Muscle layer of colon (tissue), 2 donors: Measurements from ENCODE around the gene HAND1.

Experiments used
- H3K27ac ChIP-seq: one replicate; pipeline ENCODE4 v1.7.0; 2013; ENCODE audit warnings: low read depth, mild to moderate bottlenecking, low read length, moderate library complexity
- H3K27me3 ChIP-seq, 2 donors: one replicate each; pipeline ENCODE4 v1.7.0; 2013; ENCODE audit warnings: low read length in 2 of 2, mild to moderate bottlenecking in 2 of 2; ENCODE audit not compliant: insufficient read depth in 2 of 2, control insufficient read depth in 1 of 2
- H3K36me3 ChIP-seq: one replicate; pipeline ENCODE4 v1.7.0; 2013; ENCODE audit warnings: mild to moderate bottlenecking, low read length; ENCODE audit not compliant: insufficient read depth
- H3K4me1 ChIP-seq: one replicate; pipeline ENCODE4 v1.7.0; 2013; ENCODE audit warnings: mild to moderate bottlenecking, low read length; ENCODE audit not compliant: insufficient read depth
- H3K4me3 ChIP-seq, 2 donors: one replicate each; pipeline ENCODE4 v1.7.0; 2013; ENCODE audit warnings: low read length in 2 of 2, low read depth in 1 of 2, mild to moderate bottlenecking in 1 of 2, moderate library complexity in 1 of 2
- H3K9ac ChIP-seq: one replicate; pipeline ENCODE4 v1.7.0; 2013; ENCODE audit warnings: low read length
- H3K9me3 ChIP-seq: one replicate; pipeline ENCODE4 v1.7.0; 2013; ENCODE audit warnings: mild to moderate bottlenecking, low read length
- donor health status: abdominal sarcoma.
- donor health status: Adenocarcinoma of cecum.

Gene HAND1

GRCh38 chr5:154467655-154468354 lies 10.2 kb downstream of the HAND1 start:
- H3K9me3 ChIP-seq = no peaks in the 10 kb centered on the region
- peaks cover 15% of the 10 kb centered on the region for H3K4me1 ChIP-seq
- H3K27me3 ChIP-seq = peaks cover 0 to 13% of the 10 kb centered on the region in 2 donors
- no peak overlapping the region for H3K4me3 ChIP-seq
- H3K9ac ChIP-seq = no peak overlapping the region
- no peaks in the 10 kb centered on the region for H3K36me3 ChIP-seq
- peak overlapping the region; percentile 38 for H3K27ac ChIP-seq

- Histone ChIP-seq H3K4me3 (no peak overlapping the region), H3K4me1 (peaks cover 15% of the 10 kb centered on the region), H3K9me3 (no peaks in the 10 kb centered on the region), H3K36me3 (no peaks in the 10 kb centered on the region), H3K27me3 (peaks cover 0 to 5% of the 10 kb centered on the region in 2 donors), H3K27ac (no peak overlapping the region), H3K9ac (no peak overlapping the region)
Observed at GRCh38 chr5:154466671-154467070, 11.4 kb downstream of the HAND1 start.

DNA sequence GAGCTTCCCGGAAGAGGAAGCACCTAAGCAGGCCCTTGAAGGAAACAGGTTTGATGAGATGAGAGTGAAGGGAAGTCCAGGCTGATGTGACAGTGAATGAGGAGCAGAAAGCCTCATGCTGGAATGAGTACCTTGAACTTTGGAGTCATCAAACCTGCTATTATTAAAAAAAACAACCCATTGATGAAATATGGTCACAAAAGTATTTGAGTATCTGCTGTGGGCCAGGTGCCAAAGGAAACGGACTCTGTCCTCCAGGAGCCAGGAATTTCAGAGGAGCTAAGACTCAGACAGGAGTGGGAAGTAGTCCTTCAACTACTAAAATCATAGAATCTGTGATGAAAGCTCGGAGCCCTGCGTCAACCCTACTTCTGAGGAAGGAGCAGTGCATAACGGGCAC lies 11.9 kb downstream of the HAND1 start:
- Histone ChIP-seq H3K4me3 (no peak overlapping the region), H3K4me1 (peaks cover 15% of the 10 kb centered on the region), H3K9ac (no peak overlapping the region), H3K27ac (no peak overlapping the region), H3K36me3 (no peaks in the 10 kb centered on the region), H3K27me3 (peaks cover 0 to 2% of the 10 kb centered on the region in 2 donors), H3K9me3 (no peaks in the 10 kb centered on the region)

GRCh38 chr5:154465169-154465568 lies 12.9 kb downstream of the HAND1 start:
- Histone ChIP-seq H3K27me3 (no peaks in the 10 kb centered on the region), H3K9me3 (no peaks in the 10 kb centered on the region), H3K4me1 (peaks cover 15% of the 10 kb centered on the region), H3K27ac (no peak overlapping the region), H3K9ac (no peak overlapping the region), H3K4me3 (no peak overlapping the region), H3K36me3 (no peaks in the 10 kb centered on the region)

DNA sequence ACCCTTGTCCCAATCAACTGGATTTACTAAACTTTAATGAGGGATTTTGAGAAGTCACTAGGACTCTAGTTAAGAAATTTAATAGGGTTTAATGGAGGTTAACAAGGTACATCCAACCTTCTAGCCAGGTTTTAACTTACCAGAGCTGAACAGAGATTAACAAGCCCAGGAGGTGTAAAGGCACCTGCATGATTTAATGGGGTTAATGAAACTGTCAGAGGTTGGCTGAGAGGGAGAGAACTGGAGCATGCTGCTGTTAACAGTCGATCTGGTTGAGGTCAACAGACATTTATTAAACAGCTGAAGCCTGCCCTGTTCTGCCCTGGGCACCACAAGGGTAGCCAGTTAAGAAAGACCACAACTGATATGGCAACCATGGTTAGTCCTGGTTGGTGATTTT lies 13.6 kb downstream of the HAND1 start:
- no peaks in the 10 kb centered on the region for H3K36me3 ChIP-seq
- H3K27ac ChIP-seq = no peak overlapping the region
- H3K9ac ChIP-seq = no peak overlapping the region
- peaks cover 15% of the 10 kb centered on the region for H3K4me1 ChIP-seq
- H3K27me3 ChIP-seq = no peaks in the 10 kb centered on the region
- H3K4me3 ChIP-seq = no peak overlapping the region
- no peaks in the 10 kb centered on the region for H3K9me3 ChIP-seq

DNA sequence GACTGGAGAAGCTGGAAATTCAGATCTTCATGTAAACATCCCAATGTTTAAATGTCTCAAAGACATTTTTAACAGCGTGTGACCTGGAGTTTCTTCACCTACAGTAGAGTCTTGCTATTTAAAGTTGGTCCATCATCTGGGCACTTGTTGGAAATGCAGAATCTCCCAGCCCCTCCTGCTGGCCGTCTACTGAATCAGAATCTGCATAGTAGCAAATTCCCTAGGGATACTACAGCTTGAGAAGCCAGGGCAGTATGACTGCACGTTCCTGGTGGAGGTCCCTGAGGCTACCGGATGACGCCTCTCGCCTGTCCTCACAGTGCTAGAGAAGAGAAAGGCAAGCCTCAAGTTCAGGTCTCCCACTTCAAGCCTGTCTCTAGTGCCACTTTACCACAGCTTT lies 16.5 kb downstream of the HAND1 start:
- no peak overlapping the region for H3K4me3 ChIP-seq
- no peaks in the 10 kb centered on the region for H3K9me3 ChIP-seq
- H3K36me3 ChIP-seq = peaks cover 20% of the 10 kb centered on the region
- H3K9ac ChIP-seq = no peak overlapping the region
- peaks cover 24% of the 10 kb centered on the region for H3K4me1 ChIP-seq
- H3K27me3 ChIP-seq = no peaks in the 10 kb centered on the region
- no peak overlapping the region for H3K27ac ChIP-seq

GRCh38 chr5:154460172-154460571 lies 17.9 kb downstream of the HAND1 start:
- Histone ChIP-seq H3K4me3 (no peak overlapping the region), H3K27me3 (no peaks in the 10 kb centered on the region), H3K36me3 (peaks cover 33% of the 10 kb centered on the region), H3K4me1 (peaks cover 23% of the 10 kb centered on the region), H3K9me3 (no peaks in the 10 kb centered on the region), H3K9ac (no peak overlapping the region), H3K27ac (no peak overlapping the region)

DNA sequence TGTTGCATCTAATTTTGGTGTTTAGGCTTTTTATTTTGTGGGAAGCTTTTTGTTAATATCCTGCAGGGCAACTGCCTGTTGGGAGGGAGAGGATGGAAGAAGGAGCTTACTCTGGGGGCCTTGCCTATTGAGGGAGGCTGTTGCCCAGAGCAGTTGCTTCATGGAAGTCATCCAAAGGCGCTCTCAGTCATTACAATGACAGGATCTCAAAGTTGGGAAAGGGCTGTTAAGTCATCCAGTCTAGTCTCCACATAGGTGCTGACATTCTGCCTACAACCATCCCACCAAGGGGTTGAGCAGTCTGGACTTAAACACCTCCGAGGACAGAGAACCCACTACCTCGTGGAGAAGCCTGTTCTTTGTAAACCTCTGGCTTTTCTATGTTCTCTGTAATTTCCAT lies 19.0 kb downstream of the HAND1 start:
- H3K4me1 ChIP-seq = peaks cover 12% of the 10 kb centered on the region
- no peak overlapping the region for H3K4me3 ChIP-seq
- H3K9me3 ChIP-seq = no peaks in the 10 kb centered on the region
- no peaks in the 10 kb centered on the region for H3K27me3 ChIP-seq
- no peak overlapping the region for H3K27ac ChIP-seq
- H3K9ac ChIP-seq = no peak overlapping the region
- peaks cover 44% of the 10 kb centered on the region for H3K36me3 ChIP-seq

- Histone ChIP-seq H3K36me3 (peaks cover 68% of the 10 kb centered on the region), H3K9me3 (no peaks in the 10 kb centered on the region), H3K9ac (no peak overlapping the region), H3K4me3 (no peak overlapping the region), H3K4me1 (peaks cover 9% of the 10 kb centered on the region), H3K27ac (no peak overlapping the region), H3K27me3 (no peaks in the 10 kb centered on the region)
Observed at GRCh38 chr5:154456540-154456939, 21.5 kb downstream of the HAND1 start.

DNA sequence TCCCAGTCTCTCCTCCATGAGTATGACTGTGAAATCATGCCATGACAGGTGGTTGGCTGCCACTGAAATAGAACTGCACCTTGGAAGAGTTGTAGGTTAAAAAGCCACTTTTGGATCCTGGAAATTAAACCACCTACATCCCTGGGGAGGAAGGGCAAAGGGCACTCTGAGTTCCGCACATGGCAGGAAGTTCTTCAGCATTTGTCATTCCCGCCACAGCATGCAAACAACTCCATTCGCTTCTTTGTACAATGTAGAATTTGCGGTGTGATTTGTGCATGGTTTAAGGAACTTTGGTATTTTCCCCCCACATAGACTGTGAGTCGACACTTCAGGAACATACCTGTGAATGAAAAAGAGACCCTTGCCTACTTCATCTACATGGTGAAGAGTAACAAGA lies 22.4 kb downstream of the HAND1 start:
- no peak overlapping the region for H3K27ac ChIP-seq
- H3K9ac ChIP-seq = no peak overlapping the region
- H3K9me3 ChIP-seq = no peaks in the 10 kb centered on the region
- H3K4me3 ChIP-seq = no peak overlapping the region
- H3K27me3 ChIP-seq = no peaks in the 10 kb centered on the region
- H3K36me3 ChIP-seq = peaks cover 78% of the 10 kb centered on the region
- H3K4me1 ChIP-seq = peaks cover 9% of the 10 kb centered on the region

- Histone ChIP-seq H3K9ac (no peak overlapping the region), H3K27me3 (no peaks in the 10 kb centered on the region), H3K4me3 (no peak overlapping the region), H3K4me1 (peaks cover 23% of the 10 kb centered on the region), H3K36me3 (peaks cover 65% of the 10 kb centered on the region), H3K9me3 (no peaks in the 10 kb centered on the region), H3K27ac (no peak overlapping the region)
Observed at GRCh38 chr5:154451957-154452356, 26.1 kb downstream of the HAND1 start.

DNA sequence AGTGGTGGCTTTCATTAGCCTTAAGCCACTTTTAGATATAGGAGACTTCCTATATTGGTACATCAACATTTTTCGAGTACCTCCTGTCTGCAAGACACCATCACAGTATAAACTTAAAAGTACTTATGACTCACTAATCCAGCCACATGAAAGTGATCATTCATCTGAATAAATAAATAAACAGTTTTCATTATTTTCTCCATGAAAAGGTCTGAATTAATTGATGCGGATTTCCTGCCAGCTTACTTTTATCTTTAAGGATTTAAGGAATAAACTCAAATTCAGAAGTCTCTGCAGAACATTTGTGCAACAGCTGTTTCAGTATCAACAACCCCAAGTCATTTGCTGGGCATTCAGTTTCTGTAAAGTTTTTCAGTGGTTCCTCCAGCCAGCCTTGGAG lies 28.2 kb downstream of the HAND1 start:
- Histone ChIP-seq H3K4me1 (peaks cover 23% of the 10 kb centered on the region), H3K27ac (no peak overlapping the region), H3K36me3 (peaks cover 45% of the 10 kb centered on the region), H3K9ac (no peak overlapping the region), H3K4me3 (no peak overlapping the region), H3K9me3 (no peaks in the 10 kb centered on the region), H3K27me3 (no peaks in the 10 kb centered on the region)
